Smooth muscle cell (in vitro differentiated cells): ENCODE measurements around the gene SLC6A2. TPM values are rescaled to one million over a fixed set of nuclear protein-coding genes. Genes with fewer than 3 reads are reported as not detected.

ENCODE experiments used
- DNase-seq: peaks from one replicate; lab custom pipeline; 2025; ENCODE audit not compliant: unreplicated experiment; lab: John Stamatoyannopoulos, UW
- H2AFZ ChIP-seq: fragments of 200-600 bp; sonication (generic); 2 replicates; pipeline ENCODE4 v1.6.0; 2016; ENCODE audit warnings: antibody characterized with exemption, low read depth, mild to moderate bottlenecking
- H3F3A ChIP-seq: fragments of 200-600 bp; sonication (generic); 2 replicates; pipeline ENCODE4 v1.6.0; 2017; ENCODE audit warnings: antibody characterized with exemption, low read depth
- H3K27ac ChIP-seq: fragments of 200-600 bp; sonication (generic); 2 replicates; pipeline ENCODE4 v1.5.1; 2016; ENCODE audit warnings: low read depth, mild to moderate bottlenecking
- H3K27me3 ChIP-seq: fragments of 200-600 bp; sonication (generic); 2 replicates; pipeline ENCODE4 v1.6.1; 2016; ENCODE audit warnings: low read depth, mild to moderate bottlenecking
- H3K36me3 ChIP-seq: fragments of 200-600 bp; sonication (generic); 2 replicates; pipeline ENCODE4 v1.5.1; 2016; ENCODE audit warnings: low read depth
- H3K4me1 ChIP-seq: fragments of 200-600 bp; sonication (generic); 2 replicates; pipeline ENCODE4 v1.5.1; 2016; ENCODE audit warnings: low read depth
- H3K4me2 ChIP-seq: fragments of 200-600 bp; sonication (generic); 2 replicates; pipeline ENCODE4 v1.6.0; 2016; ENCODE audit warnings: mild to moderate bottlenecking
- H3K4me3 ChIP-seq: fragments of 200-600 bp; sonication (generic); 2 replicates; pipeline ENCODE4 v1.5.1; 2016; ENCODE audit warnings: mild to moderate bottlenecking
- H3K79me2 ChIP-seq: fragments of 200-600 bp; sonication (generic); 2 replicates; pipeline ENCODE4 v1.6.0; 2016; ENCODE audit warnings: low read depth, mild to moderate bottlenecking
- H3K9ac ChIP-seq: fragments of 200-600 bp; sonication (generic); 2 replicates; pipeline ENCODE4 v1.6.0; 2016; ENCODE audit warnings: low read depth
- H3K9me3 ChIP-seq: fragments of 200-600 bp; sonication (generic); replicated peaks from 2 replicates; pipeline ENCODE4 v1.5.1; 2016; ENCODE audit warnings: low read depth
- H4K20me1 ChIP-seq: fragments of 200-600 bp; sonication (generic); 2 replicates; pipeline ENCODE4 v1.6.0; 2016; ENCODE audit warnings: low read depth
- CTCF ChIP-seq: fragments of 200-600 bp; sonication (generic); IDR thresholded peaks from 2 replicates; pipeline ENCODE4 v1.5.1; 2017; ENCODE audit warnings: borderline replicate concordance, mild to moderate bottlenecking, antibody characterized with exemption; ENCODE audit not compliant: insufficient read depth, poor library complexity, severe bottlenecking
- WGBS: methylation state at CpG from one replicate; pipeline ENCODE4 v1.1.7; 2016; ENCODE audit warnings: low lambda C conversion rate; 5-methylcytosine and 5-hydroxymethylcytosine counted together
- polyA plus RNA-seq: library from polyadenylated mRNA; unstranded; fragments of >200 nt; fragmentation: Nextera tagmentation; extraction: Ambion mirVana; gene quantifications from 2 replicates; pipeline ENCODE4 v1.2.1, GENCODE V29; 2016
- total RNA-seq: library from RNA; depleted of rRNA; stranded (reverse); fragments of >200 nt; gene quantifications from 2 replicates; pipeline ENCODE4 v1.2.3, GENCODE V29; 2014

Gene SLC6A2
- total and polyA plus RNA-seq, 2 experiments from 2014 or later = 0.22 to 0.33 TPM

- no peaks in the 10 kb centered on the region for H3K79me2 ChIP-seq
- H2AFZ ChIP-seq = no peak overlapping the region
- no peak overlapping the region for H3K4me2 ChIP-seq
- H4K20me1 ChIP-seq = no peaks in the 10 kb centered on the region
- H3K27ac ChIP-seq = no peak overlapping the region
- no peak overlapping the region for H3K4me3 ChIP-seq
- no peak overlapping the region for H3K9ac ChIP-seq
- H3K9me3 ChIP-seq = no peaks in the 10 kb centered on the region
- no peaks in the 10 kb centered on the region for H3K36me3 ChIP-seq
- no peaks in the 10 kb centered on the region for H3F3A ChIP-seq
- no peaks in the 10 kb centered on the region for H3K27me3 ChIP-seq
- no peak for TF ChIP-seq CTCF
- H3K4me1 ChIP-seq = no peaks in the 10 kb centered on the region
- 72% methylated on average over 5 of the region's 5 CpGs for WGBS
- no peak for DNase-seq
These were observed 31.1 kb upstream of the SLC6A2 start for GRCh38 chr16:55624696-55625095.

GRCh38 chr16:55625843-55626242 is 29.9 kb upstream of the SLC6A2 start:
- no peak overlapping the region for H2AFZ ChIP-seq
- no peaks in the 10 kb centered on the region for H3F3A ChIP-seq
- H3K9me3 ChIP-seq = no peaks in the 10 kb centered on the region
- no peak overlapping the region for H3K9ac ChIP-seq
- no peak overlapping the region for H3K27ac ChIP-seq
- H3K36me3 ChIP-seq = no peaks in the 10 kb centered on the region
- no peak for TF ChIP-seq CTCF
- no peaks in the 10 kb centered on the region for H3K27me3 ChIP-seq
- H3K4me2 ChIP-seq = no peak overlapping the region
- no peak overlapping the region for H3K4me3 ChIP-seq
- no peaks in the 10 kb centered on the region for H4K20me1 ChIP-seq
- DNase-seq = no peak
- WGBS = 92% methylated on average over 3 of the region's 3 CpGs
- no peaks in the 10 kb centered on the region for H3K79me2 ChIP-seq
- no peaks in the 10 kb centered on the region for H3K4me1 ChIP-seq

- no peak for DNase-seq
- Histone ChIP-seq H2AFZ (no peak overlapping the region), H3K27me3 (no peaks in the 10 kb centered on the region), H3K9ac (no peak overlapping the region), H3K4me2 (no peak overlapping the region), H3K4me3 (no peak overlapping the region), H3K9me3 (peaks cover 4% of the 10 kb centered on the region), H4K20me1 (no peaks in the 10 kb centered on the region), H3K36me3 (no peaks in the 10 kb centered on the region), H3F3A (no peaks in the 10 kb centered on the region), H3K4me1 (no peaks in the 10 kb centered on the region), H3K79me2 (no peaks in the 10 kb centered on the region), H3K27ac (no peak overlapping the region)
- WGBS = 86% methylated on average over 6 of the region's 6 CpGs
- no peak for TF ChIP-seq CTCF
These were observed 27.4 kb upstream of the SLC6A2 start for GRCh38 chr16:55628306-55628968.

GRCh38 chr16:55630774-55631173 is 25.0 kb upstream of the SLC6A2 start:
- peaks cover 4% of the 10 kb centered on the region for H3K9me3 ChIP-seq
- H3F3A ChIP-seq = no peaks in the 10 kb centered on the region
- H3K9ac ChIP-seq = no peak overlapping the region
- H3K4me3 ChIP-seq = no peak overlapping the region
- H3K79me2 ChIP-seq = no peaks in the 10 kb centered on the region
- no peak overlapping the region for H2AFZ ChIP-seq
- H4K20me1 ChIP-seq = no peaks in the 10 kb centered on the region
- no peak overlapping the region for H3K27ac ChIP-seq
- H3K4me1 ChIP-seq = no peaks in the 10 kb centered on the region
- H3K27me3 ChIP-seq = no peaks in the 10 kb centered on the region
- no peaks in the 10 kb centered on the region for H3K36me3 ChIP-seq
- TF ChIP-seq CTCF = no peak
- no peak overlapping the region for H3K4me2 ChIP-seq
- DNase-seq = no peak
